Activated T-helper 1 cell treated with anti-CD3 and anti-CD28 coated beads, Interleukin-12 subunit alpha, Interleukin-12 subunit beta, Interleukin-2, Interleukin-4 antibody, amounts not matched to agents 30 ng/mL and 10 ng/mL and 1 ng/mL, durations not matched to agents 14 hours and 24 hours and 36 hours (primary cell): ENCODE measurements around the gene STN1. TPM values are rescaled to one million over a fixed set of nuclear protein-coding genes. Genes with fewer than 3 reads are reported as not detected.
A peak's percentile ranks its signal among the peaks of the same experiment; 100 is the strongest.

Experiments
- DNase-seq: peaks from one replicate; pipeline ENCODE4 v3.0.0; 2021; ENCODE audit warnings: low spot score
- H3K27ac Mint-ChIP-seq: one replicate; pipeline ENCODE4 v1.8.0; 2021; ENCODE audit warnings: mild to moderate bottlenecking, mixed read lengths
- H3K27me3 Mint-ChIP-seq: one replicate; pipeline ENCODE4 v1.8.0; 2022; ENCODE audit warnings: mild to moderate bottlenecking, moderate library complexity, mixed read lengths; ENCODE audit not compliant: insufficient read depth
- H3K36me3 Mint-ChIP-seq: one replicate; pipeline ENCODE4 v1.8.0; 2021; ENCODE audit warnings: low read depth, mixed read lengths
- H3K4me1 Mint-ChIP-seq: one replicate; pipeline ENCODE4 v1.8.0; 2021; ENCODE audit warnings: low read depth, mixed read lengths
- H3K4me3 Mint-ChIP-seq: one replicate; pipeline ENCODE4 v1.8.0; 2021; ENCODE audit warnings: mild to moderate bottlenecking, moderate library complexity, mixed read lengths
- H3K9me3 Mint-ChIP-seq: one replicate; pipeline ENCODE4 v1.8.0; 2021; ENCODE audit warnings: mixed read lengths
- intact Hi-C: fragments of 100-400 bp; cut with micrococcal nuclease; formaldehyde crosslinking; loops from one replicate; pipeline ENCODE4 v1.15.1; 2024
- total RNA-seq: library from RNA; stranded (reverse); gene quantifications from 2 replicates; pipeline ENCODE4 v1.2.3, GENCODE V29; 2022

STN1 gene
- total RNA-seq, 1 donor from 2014 or later: 20.0 TPM

DNA sequence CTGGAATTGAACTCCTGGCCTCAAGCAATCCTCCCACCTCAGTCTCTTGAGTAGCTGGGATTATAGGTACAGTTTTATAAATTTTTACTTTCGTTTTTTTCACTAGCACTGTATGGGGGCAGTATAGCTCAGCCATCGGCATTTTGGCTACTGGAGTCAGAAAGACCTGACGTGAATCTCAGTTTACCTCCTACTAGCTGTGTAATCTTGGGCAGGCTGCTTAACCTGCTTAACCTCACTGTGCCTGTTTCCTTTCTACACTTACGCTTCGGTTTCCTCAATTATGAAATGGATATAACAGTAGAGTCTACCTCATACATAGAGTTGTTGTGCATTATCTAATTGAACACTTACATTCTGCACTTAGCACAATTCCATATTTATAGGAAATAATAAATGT lies 16.7 kb downstream of the STN1 start:
- peaks cover 47% of the 10 kb centered on the region for H3K36me3 Mint-ChIP-seq
- peak overlapping the region; percentile 7 for H3K4me3 Mint-ChIP-seq
- H3K27ac Mint-ChIP-seq: no peak overlapping the region
- no peak for DNase-seq
- H3K4me1 Mint-ChIP-seq: peaks cover 53% of the 10 kb centered on the region
- intact Hi-C loops: no loop called here
- no peaks in the 10 kb centered on the region for H3K27me3 Mint-ChIP-seq
- no peaks in the 10 kb centered on the region for H3K9me3 Mint-ChIP-seq

GRCh38 chr10:103899312-103899711 lies 18.7 kb downstream of the STN1 start:
- Mint-ChIP-seq H3K4me3 (no peak overlapping the region), H3K27ac (no peak overlapping the region), H3K27me3 (no peaks in the 10 kb centered on the region), H3K36me3 (peaks cover 57% of the 10 kb centered on the region), H3K9me3 (no peaks in the 10 kb centered on the region), H3K4me1 (peaks cover 58% of the 10 kb centered on the region)
- no peak for DNase-seq
- intact Hi-C loops: no loop called here

DNA sequence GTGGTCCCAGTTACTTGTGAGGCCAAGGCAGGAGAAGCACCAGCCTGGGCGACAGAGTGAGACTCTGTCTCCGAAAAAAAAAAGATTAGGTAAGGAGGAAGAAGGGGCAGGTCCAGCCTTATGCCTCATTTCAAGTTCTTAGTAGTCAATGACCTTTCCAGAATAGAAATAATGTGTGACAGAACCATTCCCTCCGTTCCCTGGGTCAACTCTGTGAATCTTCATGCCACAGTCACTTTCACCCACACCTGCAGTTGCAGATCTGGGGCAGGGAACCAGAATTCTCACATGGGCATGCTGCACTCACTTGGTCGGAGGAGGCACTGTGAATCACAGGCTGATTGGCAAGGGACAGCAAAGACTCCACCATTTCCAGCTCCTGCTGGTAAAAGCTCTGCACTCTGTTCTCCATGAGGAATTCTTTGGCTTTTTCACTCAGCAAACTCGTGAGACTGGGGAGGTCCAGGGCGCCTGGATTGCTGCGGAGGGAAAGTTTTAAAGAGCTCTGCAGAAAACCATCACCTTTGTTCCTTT lies 20.7 kb downstream of the STN1 start:
- no peak overlapping the region for H3K4me3 Mint-ChIP-seq
- intact Hi-C loops: no loop called here
- no peaks in the 10 kb centered on the region for H3K27me3 Mint-ChIP-seq
- no peak for DNase-seq
- no peaks in the 10 kb centered on the region for H3K9me3 Mint-ChIP-seq
- peaks cover 63% of the 10 kb centered on the region for H3K4me1 Mint-ChIP-seq
- H3K36me3 Mint-ChIP-seq: peaks cover 52% of the 10 kb centered on the region
- no peak overlapping the region for H3K27ac Mint-ChIP-seq

DNA sequence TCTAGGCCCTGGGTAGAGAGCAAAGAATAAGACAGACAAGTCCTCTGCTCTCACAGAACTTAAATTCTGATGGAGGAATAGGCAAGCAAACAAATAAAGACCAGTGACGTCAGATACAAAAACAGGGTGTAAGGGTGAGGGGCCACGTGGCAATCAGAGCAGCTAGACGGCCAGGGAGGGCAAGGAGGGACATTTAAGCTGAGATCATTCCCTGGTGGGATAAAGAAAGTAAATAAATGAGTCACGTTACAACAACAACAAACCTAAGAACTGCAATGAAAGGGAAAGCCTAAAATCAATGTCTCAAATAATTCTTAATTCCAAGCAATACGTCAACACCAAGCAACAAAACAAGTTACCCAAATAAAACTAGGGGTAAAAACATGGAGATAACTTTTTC lies 21.8 kb downstream of the STN1 start:
- no peak for DNase-seq
- H3K27me3 Mint-ChIP-seq: no peaks in the 10 kb centered on the region
- peak overlapping the region; percentile 82 for H3K27ac Mint-ChIP-seq
- H3K36me3 Mint-ChIP-seq: peaks cover 55% of the 10 kb centered on the region
- peaks cover 52% of the 10 kb centered on the region for H3K4me1 Mint-ChIP-seq
- no peaks in the 10 kb centered on the region for H3K9me3 Mint-ChIP-seq
- H3K4me3 Mint-ChIP-seq: peak overlapping the region; percentile 3
- intact Hi-C loops: no loop called here

- Mint-ChIP-seq H3K9me3 (no peaks in the 10 kb centered on the region), H3K4me3 (peak overlapping the region; percentile 24), H3K36me3 (peaks cover 51% of the 10 kb centered on the region), H3K27me3 (no peaks in the 10 kb centered on the region), H3K4me1 (peaks cover 50% of the 10 kb centered on the region), H3K27ac (peak overlapping the region; percentile 82)
- intact Hi-C loops: no loop called here
- DNase-seq: no peak
These were observed 22.4 kb downstream of the STN1 start for GRCh38 chr10:103895411-103896186.

- Mint-ChIP-seq H3K36me3 (peaks cover 47% of the 10 kb centered on the region), H3K27ac (peak overlapping the region; percentile 82), H3K4me1 (peaks cover 53% of the 10 kb centered on the region), H3K4me3 (peak overlapping the region; percentile 38), H3K9me3 (no peaks in the 10 kb centered on the region), H3K27me3 (no peaks in the 10 kb centered on the region)
- no peak for DNase-seq
- intact Hi-C loops: no loop called here
These were observed 23.5 kb downstream of the STN1 start for GRCh38 chr10:103894441-103894864.

DNA sequence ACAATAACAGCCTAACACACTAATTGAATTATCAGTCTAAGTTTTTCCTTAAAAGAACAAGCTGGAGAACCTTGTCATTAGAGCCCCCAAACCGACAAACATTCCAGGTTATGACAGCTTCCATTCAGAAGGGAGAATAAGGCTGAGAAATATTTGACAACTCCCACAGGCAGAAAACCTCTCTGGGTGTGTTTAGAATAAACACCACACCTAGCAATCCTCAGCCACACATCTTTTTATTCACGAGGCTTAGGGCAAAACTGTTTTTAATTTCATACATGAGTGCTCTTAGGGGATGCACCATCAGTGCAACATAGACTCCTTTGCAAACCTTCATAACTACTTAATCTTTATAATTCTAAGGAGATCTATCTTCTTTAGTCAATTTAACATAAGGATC lies 24.2 kb downstream of the STN1 start:
- DNase-seq: no peak
- Mint-ChIP-seq H3K27ac (peak overlapping the region; percentile 82), H3K9me3 (no peaks in the 10 kb centered on the region), H3K4me3 (no peak overlapping the region), H3K36me3 (peaks cover 45% of the 10 kb centered on the region), H3K27me3 (no peaks in the 10 kb centered on the region), H3K4me1 (peaks cover 60% of the 10 kb centered on the region)
- intact Hi-C loops: no loop called here

DNA sequence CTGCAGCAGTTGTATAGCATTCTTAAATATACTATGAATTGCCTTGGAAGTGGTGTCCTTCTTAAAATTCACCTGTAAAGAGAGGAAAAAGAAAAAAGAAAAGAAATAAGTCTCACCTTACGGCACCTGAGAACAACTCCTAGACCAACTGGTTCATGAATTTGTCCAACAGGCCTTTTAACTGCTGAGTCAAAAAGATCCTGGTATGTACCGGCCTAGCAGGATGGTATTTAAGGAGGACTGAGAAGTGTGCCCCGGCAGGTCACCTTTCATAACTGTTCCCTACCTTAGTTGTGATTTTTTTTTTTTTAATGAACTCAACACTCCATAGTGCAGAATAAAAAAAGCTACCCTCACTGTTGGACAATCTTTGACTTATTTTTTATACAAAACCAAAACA lies 25.8 kb downstream of the STN1 start:
- intact Hi-C loops: no loop called here
- H3K4me3 Mint-ChIP-seq: no peak overlapping the region
- peaks cover 41% of the 10 kb centered on the region for H3K36me3 Mint-ChIP-seq
- H3K4me1 Mint-ChIP-seq: peaks cover 66% of the 10 kb centered on the region
- no peaks in the 10 kb centered on the region for H3K27me3 Mint-ChIP-seq
- no peak for DNase-seq
- no peak overlapping the region for H3K27ac Mint-ChIP-seq
- H3K9me3 Mint-ChIP-seq: no peaks in the 10 kb centered on the region

DNA sequence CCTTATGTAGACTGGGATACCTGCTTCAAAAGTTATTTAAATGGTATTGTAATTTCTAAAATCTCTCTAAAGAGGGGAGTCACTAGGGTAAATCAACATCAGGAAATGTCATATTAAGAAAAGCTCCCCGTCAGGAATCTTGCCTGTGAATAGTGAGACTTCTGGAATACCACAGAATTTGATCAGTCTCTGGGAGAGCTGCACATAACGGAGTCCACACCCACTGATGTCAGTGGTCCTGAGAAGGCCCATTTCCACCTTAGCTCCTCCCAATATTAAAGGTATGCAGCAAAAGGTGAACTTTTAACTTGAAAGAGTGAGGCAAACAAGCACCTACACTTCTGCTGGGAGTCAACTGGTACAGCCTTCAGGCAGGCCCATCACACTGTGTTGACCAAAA lies 27.3 kb downstream of the STN1 start:
- H3K27ac Mint-ChIP-seq: peak overlapping the region; percentile 80
- no peak for DNase-seq
- H3K9me3 Mint-ChIP-seq: no peaks in the 10 kb centered on the region
- peaks cover 56% of the 10 kb centered on the region for H3K4me1 Mint-ChIP-seq
- intact Hi-C loops: no loop called here
- H3K4me3 Mint-ChIP-seq: no peak overlapping the region
- peaks cover 33% of the 10 kb centered on the region for H3K36me3 Mint-ChIP-seq
- no peaks in the 10 kb centered on the region for H3K27me3 Mint-ChIP-seq

DNA sequence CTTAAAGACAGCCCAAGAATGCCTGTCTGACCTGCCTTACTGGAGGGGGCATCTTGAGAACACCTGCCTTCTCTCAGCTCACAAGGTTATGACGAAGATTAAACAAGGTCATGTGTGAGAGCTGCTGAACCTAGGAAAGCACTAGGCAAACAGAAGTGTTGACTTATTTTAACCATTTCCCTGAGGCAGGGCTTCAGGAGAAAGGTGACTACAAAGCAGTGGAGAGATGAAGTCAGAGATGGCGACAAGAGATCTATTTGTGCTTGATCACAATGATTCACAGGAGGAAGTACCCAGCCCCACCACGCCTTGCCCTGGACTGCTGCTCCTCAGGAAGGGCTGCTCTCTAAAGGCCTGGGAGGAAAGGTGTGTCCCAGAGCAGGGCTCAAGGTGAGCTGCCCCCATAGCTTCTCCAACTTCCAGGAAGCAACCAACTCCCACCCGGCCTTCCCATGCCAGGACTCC lies 27.8 kb downstream of the STN1 start:
- peaks cover 30% of the 10 kb centered on the region for H3K36me3 Mint-ChIP-seq
- no peak overlapping the region for H3K4me3 Mint-ChIP-seq
- peak; percentile 18 for DNase-seq
- intact Hi-C loops: no loop called here
- no peaks in the 10 kb centered on the region for H3K27me3 Mint-ChIP-seq
- H3K9me3 Mint-ChIP-seq: no peaks in the 10 kb centered on the region
- peak overlapping the region; percentile 80 for H3K27ac Mint-ChIP-seq
- peaks cover 51% of the 10 kb centered on the region for H3K4me1 Mint-ChIP-seq

GRCh38 chr10:103889121-103889720 lies 28.8 kb downstream of the STN1 start:
- DNase-seq: no peak
- peaks cover 41% of the 10 kb centered on the region for H3K4me1 Mint-ChIP-seq
- no peak overlapping the region for H3K4me3 Mint-ChIP-seq
- H3K27ac Mint-ChIP-seq: peak overlapping the region; percentile 80
- H3K9me3 Mint-ChIP-seq: no peaks in the 10 kb centered on the region
- no peaks in the 10 kb centered on the region for H3K27me3 Mint-ChIP-seq
- intact Hi-C loops: loop anchor here (2.0 kb wide), 1 partner anchor 128 kb away; no protein-coding TSS in a partner anchor
- H3K36me3 Mint-ChIP-seq: peaks cover 24% of the 10 kb centered on the region

DNA sequence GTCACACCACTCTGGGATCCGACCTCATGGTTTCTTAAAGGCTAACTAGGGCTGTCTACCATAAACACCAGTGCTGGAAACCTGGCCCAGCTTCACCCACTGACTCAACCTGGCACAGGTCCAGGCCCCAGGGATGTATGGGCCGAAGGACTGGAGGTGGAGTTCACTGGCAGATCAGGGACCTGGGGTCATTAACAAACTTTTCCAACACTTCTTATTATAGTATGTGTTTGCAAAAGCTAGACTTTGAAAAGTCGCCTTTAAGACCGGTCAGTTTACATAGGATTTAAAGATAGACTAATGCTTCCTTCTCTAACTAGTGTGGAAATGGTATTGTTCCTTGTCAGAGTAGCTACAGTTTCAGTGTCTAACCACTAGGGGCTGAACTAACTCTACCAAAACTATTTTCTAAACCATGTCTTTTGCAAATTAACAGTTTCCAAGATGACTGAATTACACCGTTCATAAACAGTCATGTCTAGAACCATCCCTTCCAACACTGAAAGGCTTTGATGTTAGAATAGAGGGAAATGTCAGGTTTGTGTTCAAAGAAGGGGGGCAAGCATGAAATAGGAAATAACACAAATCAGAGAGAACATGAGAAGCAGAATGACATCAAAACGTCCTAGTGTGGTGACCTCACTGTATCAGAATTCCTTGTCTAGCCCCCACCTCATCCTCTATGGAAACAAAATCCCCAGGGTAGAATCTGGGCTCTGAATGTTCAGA lies 29.7 kb downstream of the STN1 start:
- Mint-ChIP-seq H3K36me3 (peaks cover 21% of the 10 kb centered on the region), H3K4me1 (peaks cover 32% of the 10 kb centered on the region), H3K4me3 (no peak overlapping the region), H3K9me3 (no peaks in the 10 kb centered on the region), H3K27me3 (no peaks in the 10 kb centered on the region), H3K27ac (peak overlapping the region; percentile 73)
- no peak for DNase-seq
- intact Hi-C loops: loop anchor here (1.0 to 2.0 kb wide), 10 partner anchors 20 to 462 kb away; partner anchors contain the start of genes CFAP43, SLK and STN1
